Neural cell (in vitro differentiated cells): ENCODE data around the gene RSAD1.

Experiments
- EP300 ChIP-seq: fragments of 450-650 bp; conservative IDR thresholded peaks from 2 replicates; pipeline ENCODE4 v1.6.1; 2014; ENCODE audit warnings: antibody characterized with exemption, mild to moderate bottlenecking, moderate library complexity; ENCODE audit not compliant: poor library complexity, severe bottlenecking
- EZH2 ChIP-seq: fragments of 200-600, 300-800 bp; shearing (Covaris generic), sonication (generic); IDR thresholded peaks from 2 replicates; pipeline ENCODE4 v1.6.1; 2014; ENCODE audit warnings: antibody characterized with exemption, low read length, borderline replicate concordance, mild to moderate bottlenecking; ENCODE audit not compliant: insufficient read depth, poor library complexity, severe bottlenecking
- TF ChIP-seq, protein P1 (sequence below): fragments of 450-650 bp; IDR thresholded peaks from 2 replicates; pipeline ENCODE4 v1.5.1; 2014; ENCODE audit warnings: antibody characterized with exemption, mild to moderate bottlenecking, moderate library complexity; ENCODE audit not compliant: poor library complexity, severe bottlenecking
- TF ChIP-seq, protein P2 (sequence below): IDR thresholded peaks from 2 replicates; pipeline ENCODE4 v1.6.1; 2012; ENCODE audit warnings: borderline replicate concordance

DNA sequence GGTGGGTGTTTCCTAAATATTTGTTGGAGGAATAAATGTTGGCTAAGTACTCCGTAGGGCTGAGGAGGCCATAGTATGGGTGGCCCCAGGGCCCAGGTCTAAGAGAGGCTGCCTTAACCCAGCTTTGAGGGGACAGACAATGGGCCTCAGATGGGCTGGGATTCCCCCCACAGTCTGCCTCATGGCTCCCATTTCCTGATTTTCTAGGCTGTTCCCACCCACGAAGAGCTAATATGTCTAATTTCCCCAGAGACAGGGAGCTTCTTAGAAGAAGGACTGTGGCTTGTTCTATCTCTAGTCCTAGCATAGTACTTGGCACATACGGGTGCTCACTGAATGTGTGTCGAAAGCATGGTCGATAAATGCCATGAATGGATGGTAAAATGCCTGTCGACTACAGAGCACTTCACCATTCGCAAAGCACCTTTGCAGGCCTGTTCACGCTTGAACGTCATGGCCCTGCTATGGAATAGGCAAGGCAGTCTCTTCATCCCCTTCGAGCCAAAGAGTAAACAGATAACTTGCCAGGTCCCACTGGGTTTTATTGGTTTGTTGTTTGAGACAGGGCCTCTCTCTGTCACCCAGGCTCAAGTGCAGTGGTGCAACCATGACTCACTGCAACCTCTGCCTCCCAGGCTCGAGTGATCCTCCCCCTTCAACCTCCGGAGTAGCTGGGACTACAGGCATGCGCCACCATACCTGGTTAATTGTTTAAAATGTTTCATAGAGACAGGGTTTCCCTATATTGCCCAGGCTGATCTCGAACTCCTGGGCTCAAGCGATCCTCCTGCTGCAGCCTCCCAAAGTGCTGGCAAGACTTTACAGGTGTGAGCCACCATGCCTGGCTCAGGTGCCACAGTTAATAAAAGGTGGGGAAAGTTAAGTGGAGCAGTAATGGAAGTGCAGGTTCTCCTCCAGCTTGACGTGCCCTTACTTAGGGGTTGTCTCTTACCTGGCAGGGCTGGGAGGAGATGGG, 19.7 kb upstream of the RSAD1 start:
- TF ChIP-seq, protein P1, sequence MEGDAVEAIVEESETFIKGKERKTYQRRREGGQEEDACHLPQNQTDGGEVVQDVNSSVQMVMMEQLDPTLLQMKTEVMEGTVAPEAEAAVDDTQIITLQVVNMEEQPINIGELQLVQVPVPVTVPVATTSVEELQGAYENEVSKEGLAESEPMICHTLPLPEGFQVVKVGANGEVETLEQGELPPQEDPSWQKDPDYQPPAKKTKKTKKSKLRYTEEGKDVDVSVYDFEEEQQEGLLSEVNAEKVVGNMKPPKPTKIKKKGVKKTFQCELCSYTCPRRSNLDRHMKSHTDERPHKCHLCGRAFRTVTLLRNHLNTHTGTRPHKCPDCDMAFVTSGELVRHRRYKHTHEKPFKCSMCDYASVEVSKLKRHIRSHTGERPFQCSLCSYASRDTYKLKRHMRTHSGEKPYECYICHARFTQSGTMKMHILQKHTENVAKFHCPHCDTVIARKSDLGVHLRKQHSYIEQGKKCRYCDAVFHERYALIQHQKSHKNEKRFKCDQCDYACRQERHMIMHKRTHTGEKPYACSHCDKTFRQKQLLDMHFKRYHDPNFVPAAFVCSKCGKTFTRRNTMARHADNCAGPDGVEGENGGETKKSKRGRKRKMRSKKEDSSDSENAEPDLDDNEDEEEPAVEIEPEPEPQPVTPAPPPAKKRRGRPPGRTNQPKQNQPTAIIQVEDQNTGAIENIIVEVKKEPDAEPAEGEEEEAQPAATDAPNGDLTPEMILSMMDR, result no peak
- TF ChIP-seq, protein P2, sequence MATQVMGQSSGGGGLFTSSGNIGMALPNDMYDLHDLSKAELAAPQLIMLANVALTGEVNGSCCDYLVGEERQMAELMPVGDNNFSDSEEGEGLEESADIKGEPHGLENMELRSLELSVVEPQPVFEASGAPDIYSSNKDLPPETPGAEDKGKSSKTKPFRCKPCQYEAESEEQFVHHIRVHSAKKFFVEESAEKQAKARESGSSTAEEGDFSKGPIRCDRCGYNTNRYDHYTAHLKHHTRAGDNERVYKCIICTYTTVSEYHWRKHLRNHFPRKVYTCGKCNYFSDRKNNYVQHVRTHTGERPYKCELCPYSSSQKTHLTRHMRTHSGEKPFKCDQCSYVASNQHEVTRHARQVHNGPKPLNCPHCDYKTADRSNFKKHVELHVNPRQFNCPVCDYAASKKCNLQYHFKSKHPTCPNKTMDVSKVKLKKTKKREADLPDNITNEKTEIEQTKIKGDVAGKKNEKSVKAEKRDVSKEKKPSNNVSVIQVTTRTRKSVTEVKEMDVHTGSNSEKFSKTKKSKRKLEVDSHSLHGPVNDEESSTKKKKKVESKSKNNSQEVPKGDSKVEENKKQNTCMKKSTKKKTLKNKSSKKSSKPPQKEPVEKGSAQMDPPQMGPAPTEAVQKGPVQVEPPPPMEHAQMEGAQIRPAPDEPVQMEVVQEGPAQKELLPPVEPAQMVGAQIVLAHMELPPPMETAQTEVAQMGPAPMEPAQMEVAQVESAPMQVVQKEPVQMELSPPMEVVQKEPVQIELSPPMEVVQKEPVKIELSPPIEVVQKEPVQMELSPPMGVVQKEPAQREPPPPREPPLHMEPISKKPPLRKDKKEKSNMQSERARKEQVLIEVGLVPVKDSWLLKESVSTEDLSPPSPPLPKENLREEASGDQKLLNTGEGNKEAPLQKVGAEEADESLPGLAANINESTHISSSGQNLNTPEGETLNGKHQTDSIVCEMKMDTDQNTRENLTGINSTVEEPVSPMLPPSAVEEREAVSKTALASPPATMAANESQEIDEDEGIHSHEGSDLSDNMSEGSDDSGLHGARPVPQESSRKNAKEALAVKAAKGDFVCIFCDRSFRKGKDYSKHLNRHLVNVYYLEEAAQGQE, result no peak
- TF ChIP-seq EP300 (no peak), EZH2 (no peak)
